ENCODE measurements around the gene PDE2A.

GRCh38 chr11:72626414-72626936 is 47.7 kb downstream of the PDE2A start:
- TF ChIP-seq CTCF (IDR thresholded peaks at IDR 0.05) (no peak), POLR2A (IDR thresholded peaks at IDR 0.05) (no peak)

All from uterus (tissue), 2 donors.